HepG2 (cell line): ENCODE measurements around the gene PCDHGA11.

ENCODE experiments used
- ESRRA ChIP-seq: sonication (generic); formaldehyde crosslinking; IDR thresholded peaks from 2 replicates; pipeline ENCODE4 v1.5.1; 2020; ENCODE audit warnings: mild to moderate bottlenecking, low read depth, missing genetic modification reagents
- FOXM1 ChIP-seq: sonication (generic); formaldehyde crosslinking; IDR thresholded peaks from 2 replicates; pipeline ENCODE4 v1.5.0; 2020; ENCODE audit warnings: missing genetic modification reagents
- FOXP1 ChIP-seq, 2 experiments: fragments of 450-650 bp in 1 of 2; IDR thresholded peaks; 2 replicates each; pipeline ENCODE4 v1.6.1; 2017 to 2018; ENCODE audit warnings: antibody characterized with exemption in 1 of 2
- HOXA7 ChIP-seq: sonication (generic); formaldehyde crosslinking; IDR thresholded peaks from 2 replicates; pipeline ENCODE4 v1.8.1; 2022; ENCODE audit warnings: mild to moderate bottlenecking, missing genetic modification reagents, moderate library complexity
- SIN3A ChIP-seq: IDR thresholded peaks from 2 replicates; pipeline ENCODE4 v1.6.1; 2011; ENCODE audit warnings: low read depth, mild to moderate bottlenecking, control low read depth, low read length, borderline replicate concordance
- ZBTB4 ChIP-seq: sonication (generic); formaldehyde crosslinking; IDR thresholded peaks from 2 replicates; pipeline ENCODE4 v1.4.0; 2020; ENCODE audit warnings: missing genetic modification reagents, mild to moderate bottlenecking, borderline replicate concordance
- ZNF143 ChIP-seq: sonication (generic); formaldehyde crosslinking; IDR thresholded peaks from 2 replicates; pipeline ENCODE4 v1.4.0; 2020; ENCODE audit warnings: missing genetic modification reagents

GRCh38 chr5:141411575-141411974, 9.3 kb upstream of the PCDHGA11 start:
- TF ChIP-seq FOXM1 (CRISPR knock-in tag) (no peak), HOXA7 (CRISPR knock-in tag) (no peak), SIN3A (no peak), FOXP1 (IDR thresholded peaks at IDR 0.05) (no peak), FOXP1 (CRISPR knock-in tag; IDR thresholded peaks at IDR 0.05) (no peak), ZBTB4 (CRISPR knock-in tag) (no peak), ESRRA (CRISPR knock-in tag) (no peak), ZNF143 (CRISPR knock-in tag) (no peak)
